HG03135 (cell line): ENCODE results near the gene CH25H.
"Not testable (repeated sequence)": the region's sequence is repeated elsewhere in the genome, so short reads cannot be mapped to it uniquely, and the experiment has no call there.

ENCODE experiments used
- ATAC-seq: cut with Tn5 transposase; IDR thresholded peaks from one replicate; pipeline ENCODE4 v1.9.1; 2021; ENCODE audit warnings: mild to moderate bottlenecking, moderate library complexity; ENCODE audit not compliant: unreplicated experiment

CH25H gene, protein sequence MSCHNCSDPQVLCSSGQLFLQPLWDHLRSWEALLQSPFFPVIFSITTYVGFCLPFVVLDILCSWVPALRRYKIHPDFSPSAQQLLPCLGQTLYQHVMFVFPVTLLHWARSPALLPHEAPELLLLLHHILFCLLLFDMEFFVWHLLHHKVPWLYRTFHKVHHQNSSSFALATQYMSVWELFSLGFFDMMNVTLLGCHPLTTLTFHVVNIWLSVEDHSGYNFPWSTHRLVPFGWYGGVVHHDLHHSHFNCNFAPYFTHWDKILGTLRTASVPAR

GRCh38 chr10:89207181-89207800 lies at the start of gene CH25H:
CH25H (minus strand) TSS chr10:89207317; CDS start chr10:89207292, 25 bp downstream.
- ATAC-seq, result no peak

GRCh38 chr10:89256340-89256739 lies 49.2 kb upstream of the CH25H start:
- ATAC-seq, result no peak

DNA sequence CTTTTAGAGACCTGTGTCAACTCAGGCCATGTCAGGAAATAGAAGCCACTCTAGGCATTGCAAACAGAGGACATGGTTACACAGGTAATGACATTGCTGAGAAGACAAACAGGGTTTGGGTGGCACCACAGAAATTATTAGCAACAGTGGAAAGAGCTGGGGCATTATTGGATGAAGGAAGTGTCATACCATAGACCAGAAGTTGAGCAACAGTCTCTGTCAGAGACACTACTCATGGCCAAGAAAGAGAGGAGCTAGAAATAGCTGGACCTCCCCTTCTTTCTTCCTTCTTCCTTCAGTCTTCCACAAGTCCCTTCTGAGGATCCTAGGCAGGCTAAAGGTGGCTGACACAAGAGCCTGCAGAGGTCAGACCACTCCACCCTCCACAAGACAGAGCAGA lies 48.7 kb upstream of the CH25H start:
- no peak for ATAC-seq

DNA sequence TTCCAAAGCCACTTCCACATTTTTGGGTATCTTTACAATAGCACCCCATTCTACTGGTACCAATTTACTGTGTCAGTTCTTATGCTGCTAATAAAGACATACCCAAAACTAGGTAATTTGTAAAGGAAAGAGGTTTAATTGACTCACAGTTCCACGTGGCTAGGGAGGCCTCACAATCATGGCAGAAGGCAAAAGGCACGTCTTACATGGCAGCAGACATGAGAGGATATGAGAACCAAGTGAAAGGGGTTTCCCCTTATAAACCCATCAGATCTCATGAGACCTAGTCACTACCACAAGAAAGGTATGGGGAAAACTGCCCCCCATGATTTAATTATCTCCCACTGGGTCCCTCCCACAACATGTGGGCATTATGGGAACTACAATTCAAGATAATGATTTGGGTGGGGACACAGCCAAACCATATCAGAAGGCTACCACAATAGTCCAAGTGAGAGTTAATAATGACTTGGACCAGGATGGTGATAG lies 48.0 kb upstream of the CH25H start:
- ATAC-seq, result not testable (repeated sequence)

GRCh38 chr10:89252225-89252585 lies 45.1 kb upstream of the CH25H start:
- ATAC-seq, result no peak

DNA sequence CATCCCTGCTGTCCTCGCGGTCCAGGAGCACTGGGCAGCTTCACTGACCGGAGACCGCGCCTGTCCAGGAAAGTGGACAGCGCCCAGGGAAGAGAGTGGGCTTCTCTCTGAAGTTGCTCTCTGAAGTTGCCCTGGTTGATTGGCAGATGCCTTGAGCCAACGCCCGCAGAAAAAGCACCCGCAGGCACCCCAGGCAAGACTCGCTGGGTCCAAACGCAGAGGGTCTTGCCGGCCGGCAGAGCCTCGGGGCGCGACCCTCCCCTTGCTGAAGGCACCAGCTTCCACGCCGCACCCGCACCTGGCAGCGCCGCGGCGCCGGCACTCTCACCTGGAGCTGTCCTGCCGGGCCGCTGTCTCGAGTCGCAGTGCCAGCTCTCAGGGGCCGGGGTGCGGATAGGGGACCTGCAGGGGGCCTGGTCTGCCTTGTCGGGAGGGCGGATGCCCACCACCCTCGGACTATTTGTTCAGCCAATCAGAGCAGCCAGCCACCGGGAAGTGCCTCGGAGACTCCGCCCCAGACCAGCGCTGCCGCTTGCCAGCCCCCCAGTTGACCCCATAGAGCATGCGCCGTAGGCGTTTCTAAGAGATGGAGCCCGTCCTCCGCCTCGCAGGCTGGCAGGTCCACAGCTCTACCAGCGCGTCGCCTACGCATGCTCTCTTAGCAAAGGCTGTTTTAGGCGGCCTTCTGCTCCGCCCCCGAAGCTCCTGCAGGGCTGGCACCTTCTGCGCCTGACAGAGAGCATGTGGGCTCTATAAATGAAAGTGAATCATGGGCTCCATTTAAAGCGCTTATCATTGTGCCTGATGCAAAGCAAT lies 44.5 kb upstream of the CH25H start, which contains the start of gene LIPA:
Gene LIPA (minus strand): TSS at position 367 of the 816 bp plus-strand sequence. CDS start 4,127 bp downstream, outside the sequence.
- peak; percentile 95 for ATAC-seq

- peak; percentile 3 for ATAC-seq
Observed at GRCh38 chr10:89250865-89251408, 43.8 kb upstream of the CH25H start.

DNA sequence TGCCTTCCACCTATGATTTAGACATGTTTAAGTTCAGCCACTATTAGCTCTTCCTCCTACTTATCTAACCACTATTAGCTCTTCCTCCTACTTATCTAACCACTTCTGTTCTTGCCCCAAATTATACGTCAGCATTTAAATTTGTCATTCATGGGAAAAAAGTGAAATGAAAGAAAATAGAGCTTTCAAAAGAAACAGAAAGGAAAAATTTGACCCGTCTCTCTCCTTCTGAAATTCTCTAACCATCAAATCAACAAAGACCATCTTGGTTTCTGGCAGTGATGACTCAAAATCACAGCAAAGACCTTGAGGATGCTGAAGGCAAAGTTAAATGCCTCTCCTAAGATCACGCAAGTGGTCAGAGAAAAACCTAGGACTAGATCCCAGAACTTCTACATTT lies 41.9 kb upstream of the CH25H start:
- no peak for ATAC-seq

GRCh38 chr10:89247623-89248022 lies 40.5 kb upstream of the CH25H start:
- not testable (repeated sequence) for ATAC-seq

- no peak for ATAC-seq
Observed at GRCh38 chr10:89245802-89246201, 38.7 kb upstream of the CH25H start.

DNA sequence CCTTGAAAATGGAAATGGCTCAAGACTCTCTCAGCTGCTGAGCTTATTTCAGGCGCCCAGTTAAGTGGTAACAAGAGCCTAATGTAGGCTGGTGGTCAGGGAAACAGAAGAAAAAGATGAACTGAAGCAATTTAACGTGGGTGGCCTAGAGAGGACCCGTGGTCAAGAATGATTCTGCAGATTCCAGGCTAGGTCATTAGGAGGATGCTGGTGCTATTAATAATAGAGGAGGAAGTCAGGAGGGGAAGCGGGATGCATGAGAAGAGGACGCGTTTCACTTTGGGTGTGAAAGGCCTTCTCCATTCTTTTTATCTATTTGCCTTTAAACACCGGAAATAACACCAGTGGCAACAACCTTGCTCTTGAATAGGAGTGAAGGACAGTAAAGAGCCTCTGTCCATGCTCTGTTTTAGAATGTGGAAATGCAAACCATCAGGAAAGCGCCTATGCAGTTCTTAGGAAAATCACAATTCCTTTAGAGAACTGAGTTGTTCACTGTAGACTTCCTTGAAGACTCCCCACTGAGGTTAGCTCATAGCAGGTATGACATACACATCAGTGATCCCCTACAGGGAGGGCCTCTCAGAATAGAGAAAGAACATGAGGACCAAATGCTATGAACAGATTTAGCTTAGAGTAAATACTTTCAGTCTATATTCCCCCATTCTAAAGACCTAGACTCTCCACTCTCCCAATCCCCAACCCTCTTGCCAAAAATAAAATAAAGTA lies 35.9 kb upstream of the CH25H start:
- no peak for ATAC-seq

DNA sequence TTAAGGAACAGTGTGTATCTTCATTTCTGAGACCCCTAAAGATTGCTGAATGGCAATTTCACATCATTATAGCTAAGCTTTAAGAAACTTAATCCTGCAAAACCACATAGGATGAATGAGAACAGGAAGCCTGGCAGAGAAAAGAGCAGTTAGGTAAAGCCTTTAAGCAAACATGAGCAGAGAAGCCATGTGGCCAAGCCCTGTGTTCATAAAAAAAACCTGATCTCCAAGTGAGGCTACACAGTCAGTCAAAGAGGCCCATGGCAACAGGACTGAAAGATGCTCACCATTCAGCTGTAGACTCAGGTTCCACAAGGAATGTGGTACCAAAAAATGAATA lies 35.2 kb upstream of the CH25H start:
- ATAC-seq, result no peak

DNA sequence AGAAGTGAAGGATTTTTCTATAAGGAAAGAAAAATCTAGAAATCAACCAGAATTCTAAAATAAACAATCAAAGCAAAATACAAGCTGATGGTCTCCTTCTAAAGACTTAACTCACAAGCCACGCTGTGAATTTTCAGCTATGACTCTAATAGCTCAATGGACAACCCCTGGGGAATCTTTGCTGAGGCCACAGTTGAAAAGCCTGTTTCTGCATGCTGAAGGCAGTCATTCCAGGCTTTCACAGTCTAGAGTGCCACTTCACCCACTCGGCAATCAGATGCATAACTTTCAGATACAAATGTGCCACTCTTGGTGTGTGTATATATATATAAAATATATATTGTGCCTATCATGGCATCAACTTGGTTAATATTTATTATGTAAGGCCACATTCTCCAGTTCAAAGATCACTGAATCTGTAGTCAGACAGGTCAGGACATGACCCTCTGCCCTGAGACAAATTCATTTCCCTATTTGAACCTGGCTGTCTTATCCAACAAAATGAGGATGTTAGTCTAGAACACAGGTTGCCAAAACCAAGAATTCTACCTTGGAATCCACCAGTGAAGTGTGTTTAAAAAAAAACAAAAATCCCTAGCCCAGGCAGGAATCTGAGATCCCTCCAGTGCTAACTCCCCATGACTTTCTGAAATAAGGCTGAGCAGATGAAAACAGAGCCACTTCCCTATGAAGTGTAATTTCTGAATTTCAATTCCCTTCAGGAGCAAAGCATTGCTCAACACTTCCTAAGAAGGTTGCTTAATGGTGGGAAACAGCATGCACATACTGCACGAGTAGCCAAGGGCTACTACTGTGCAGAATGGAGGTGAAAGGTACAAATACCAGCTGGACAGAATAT lies 34.6 kb upstream of the CH25H start:
- ATAC-seq, result no peak

DNA sequence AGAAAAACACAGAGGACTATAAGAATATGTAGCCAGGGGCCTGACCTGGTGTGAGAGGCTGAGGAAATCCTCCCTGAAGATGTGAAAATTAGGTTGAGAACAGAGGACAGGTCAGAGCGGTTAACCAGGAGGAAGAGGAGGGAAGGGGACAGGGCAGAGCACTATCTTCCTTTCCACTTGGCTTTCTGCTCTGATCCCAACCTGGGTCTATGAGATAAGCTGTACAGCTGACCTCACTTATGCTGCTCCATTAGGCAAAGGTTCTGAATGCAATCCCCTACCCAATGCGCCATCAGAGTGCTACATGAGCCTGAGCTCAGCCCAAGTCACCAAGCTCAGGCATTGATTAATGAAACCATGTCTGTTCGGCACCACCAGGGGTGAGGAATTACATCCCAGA lies 33.9 kb upstream of the CH25H start:
- ATAC-seq, result no peak

GRCh38 chr10:89240519-89240918 lies 33.4 kb upstream of the CH25H start:
- no peak for ATAC-seq

DNA sequence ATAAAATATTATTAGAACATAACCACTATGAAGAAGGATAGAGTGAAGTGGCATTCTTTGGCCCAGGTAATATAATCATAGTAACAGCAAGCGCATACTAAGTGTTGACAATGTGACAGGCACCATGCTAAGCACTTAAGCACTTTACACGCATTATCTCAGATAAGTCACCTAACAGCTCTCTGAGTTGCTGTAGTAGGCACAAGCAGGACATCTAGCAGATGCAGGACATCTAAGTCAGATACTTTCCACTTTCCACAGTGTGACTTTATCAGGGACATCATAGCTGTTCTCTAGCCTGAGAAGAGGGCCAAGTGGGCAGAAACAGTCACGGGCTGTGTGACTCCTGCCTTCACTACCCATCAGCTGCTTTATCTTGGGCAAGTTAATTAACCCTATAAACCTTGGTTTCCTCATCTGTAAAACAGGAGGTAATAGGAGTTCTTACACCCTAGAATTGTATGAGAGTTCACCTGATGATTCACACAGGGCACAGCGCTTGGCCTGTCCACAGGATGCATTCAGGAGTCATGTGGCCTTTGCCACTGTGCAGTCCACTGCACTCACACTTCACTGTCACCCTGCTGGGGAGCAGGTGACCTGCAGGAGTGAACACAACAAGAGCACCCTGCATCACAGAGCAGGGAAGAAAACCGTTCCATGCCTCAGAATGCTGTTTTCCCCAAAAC lies 32.0 kb upstream of the CH25H start:
- no peak for ATAC-seq

- no peak for ATAC-seq
Observed at GRCh38 chr10:89237849-89238248, 30.7 kb upstream of the CH25H start.

GRCh38 chr10:89236226-89236797 lies 29.2 kb upstream of the CH25H start:
- no peak for ATAC-seq
